ENCODE results near the gene WDCP. TPM values are rescaled to one million over a fixed set of nuclear protein-coding genes. Genes with fewer than 3 reads are reported as not detected.
"Not testable (repeated sequence)": the region's sequence is repeated elsewhere in the genome, so short reads cannot be mapped to it uniquely, and the experiment has no call there.

Gene WDCP
- total RNA-seq: 20.0 and 20.6 TPM in 2 replicates

- no peak for TF ChIP-seq CTCF (IDR thresholded peaks at IDR 0.05)
- H3K9me3 Mint-ChIP-seq: no peaks in the 10 kb centered on the region
- H3K4me3 Mint-ChIP-seq: peak within 1 kb of the TSS; percentile 96
- intact Hi-C loops (cut with micrococcal nuclease): loop anchor here (1.0 to 2.0 kb wide), 5 partner anchors 29 to 120 kb away; partner anchors contain the start of genes ATAD2B, FAM228B, PFN4 and SF3B6
- peak within 1 kb of the TSS; percentile 89 for H3K27ac Mint-ChIP-seq
- ChIA-PET CTCF (interaction anchor here (0.7 to 1.6 kb wide), 3 partner anchors 29 to 120 kb away, joined by 3 to 7 read pairs (median 5); partner anchors contain the start of genes ATAD2B and SF3B6), POLR2A (interaction anchor here (0.5 to 2.9 kb wide), 7 partner anchors 29 to 925 kb away, joined by 3 to 57 read pairs (median 6); partner anchors contain the start of genes ATAD2B, SF3B6 and TP53I3)
- peak; percentile 79 for DNase-seq
- peaks cover 9% of the 10 kb centered on the region for H3K36me3 Mint-ChIP-seq (ENCODE audit: low read depth)
- peak; percentile 98 for ATAC-seq (ENCODE audit: low read depth)
- peaks cover 29% of the 10 kb centered on the region for H3K4me1 Mint-ChIP-seq
- H3K27me3 Mint-ChIP-seq: no peaks in the 10 kb centered on the region
Observed at GRCh38 chr2:24046930-24047702, at the start of gene WDCP. Gene WDCP (minus strand): TSS chr2:24047391. CDS start chr2:24039494, 7,897 bp downstream.

GRCh38 chr2:24095171-24095677 is 48.0 kb upstream of the WDCP start:
- H3K4me1 Mint-ChIP-seq; H3K27me3 Mint-ChIP-seq; H3K4me3 Mint-ChIP-seq; intact Hi-C loops (cut with micrococcal nuclease); H3K9me3 Mint-ChIP-seq; CTCF ChIA-PET; POLR2A ChIA-PET; H3K27ac Mint-ChIP-seq; ATAC-seq (ENCODE audit: low read depth); DNase-seq: not testable (repeated sequence)
- H3K36me3 Mint-ChIP-seq (ENCODE audit: low read depth): peaks cover 26% of the 10 kb centered on the region

- CTCF ChIA-PET; H3K9me3 Mint-ChIP-seq; H3K4me3 Mint-ChIP-seq; ATAC-seq (ENCODE audit: low read depth); H3K27me3 Mint-ChIP-seq; POLR2A ChIA-PET; H3K27ac Mint-ChIP-seq; H3K4me1 Mint-ChIP-seq; intact Hi-C loops (cut with micrococcal nuclease); DNase-seq: not testable (repeated sequence)
- H3K36me3 Mint-ChIP-seq (ENCODE audit: low read depth): peaks cover 25% of the 10 kb centered on the region
Observed at GRCh38 chr2:24093270-24093669, 46.1 kb upstream of the WDCP start.

GRCh38 chr2:24088821-24089359 is 41.7 kb upstream of the WDCP start:
- Mint-ChIP-seq H3K4me3 (no peak overlapping the region), H3K36me3 (ENCODE audit: low read depth) (peaks cover 11% of the 10 kb centered on the region), H3K9me3 (no peaks in the 10 kb centered on the region), H3K4me1 (peaks cover 8% of the 10 kb centered on the region), H3K27ac (no peak overlapping the region), H3K27me3 (no peaks in the 10 kb centered on the region)
- DNase-seq (no peak), ATAC-seq (ENCODE audit: low read depth) (no peak)
- POLR2A ChIA-PET: no interaction called here
- no peak for TF ChIP-seq CTCF (IDR thresholded peaks at IDR 0.05)
- CTCF ChIA-PET: no interaction called here
- intact Hi-C loops (cut with micrococcal nuclease): loop anchor here (10.0 kb wide), 1 partner anchor 454 kb away; no protein-coding TSS in a partner anchor

- peaks cover 11% of the 10 kb centered on the region for H3K36me3 Mint-ChIP-seq (ENCODE audit: low read depth)
- no peaks in the 10 kb centered on the region for H3K9me3 Mint-ChIP-seq
- no peaks in the 10 kb centered on the region for H3K27me3 Mint-ChIP-seq
- no peak for TF ChIP-seq CTCF (IDR thresholded peaks at IDR 0.05)
- CTCF ChIA-PET: no interaction called here
- POLR2A ChIA-PET: interaction anchor here (0.6 to 1.1 kb wide), 2 partner anchors 11 to 35 kb away, joined by 3 to 5 read pairs; partner anchors contain the start of gene SF3B6
- ATAC-seq (ENCODE audit: low read depth) (no peak), DNase-seq (no peak)
- no peak overlapping the region for H3K27ac Mint-ChIP-seq
- H3K4me3 Mint-ChIP-seq: no peak overlapping the region
- H3K4me1 Mint-ChIP-seq: peaks cover 16% of the 10 kb centered on the region
- intact Hi-C loops (cut with micrococcal nuclease): loop anchor here (10.0 kb wide), 1 partner anchor 452 kb away; no protein-coding TSS in a partner anchor
Observed at GRCh38 chr2:24087032-24087431, 39.8 kb upstream of the WDCP start.

All from activated B cell treated with CpG ODN at 0.5 μM for 24 hours (primary cell).